Activated CD8-positive, alpha-beta T cell treated with anti-CD3 and anti-CD28 coated beads for 36 hours (primary cell): Measurements from ENCODE around the gene PRPF4. TPM values are rescaled to one million over a fixed set of nuclear protein-coding genes. Genes with fewer than 3 reads are reported as not detected.
A peak's percentile ranks its signal among the peaks of the same experiment; 100 is the strongest.

Experiments
- ATAC-seq: fragments of 200-7000 bp; cut with Tn5 transposase; one replicate; pipeline ENCODE4 v1.10.0; 2021; ENCODE audit warnings: mild to moderate bottlenecking, moderate library complexity
- CTCF ChIA-PET: fragments of 350-600 bp; sonication (Branson Sonifier 250); formaldehyde crosslinking; loops from one replicate; lab custom pipeline; 2021; ENCODE audit warnings: antibody characterized with exemption; lab: Charles Lee
- POLR2A ChIA-PET: fragments of 350-600 bp; sonication (Branson Sonifier 250); formaldehyde crosslinking; loops from one replicate; lab custom pipeline; 2021; ENCODE audit warnings: antibody characterized with exemption; lab: Charles Lee
- DNase-seq: peaks from one replicate; pipeline ENCODE4 v3.0.0-alpha.2; 2020
- H3K27ac Mint-ChIP-seq: one replicate; pipeline ENCODE4 v1.8.0; 2021; ENCODE audit warnings: mild to moderate bottlenecking, mixed read lengths
- H3K27me3 Mint-ChIP-seq: one replicate; pipeline ENCODE4 v1.8.0; 2021; ENCODE audit warnings: mixed read lengths
- H3K36me3 Mint-ChIP-seq: one replicate; pipeline ENCODE4 v1.8.0; 2021; ENCODE audit warnings: low read depth, mixed read lengths
- H3K4me1 Mint-ChIP-seq: one replicate; pipeline ENCODE4 v1.8.0; 2021; ENCODE audit warnings: low read depth, mixed read lengths
- H3K4me3 Mint-ChIP-seq: one replicate; pipeline ENCODE4 v1.8.0; 2021; ENCODE audit warnings: mild to moderate bottlenecking, moderate library complexity, mixed read lengths
- H3K9me3 Mint-ChIP-seq: one replicate; pipeline ENCODE4 v1.8.0; 2021; ENCODE audit warnings: mixed read lengths
- CTCF ChIP-seq: fragments of 200-600 bp; IDR thresholded peaks from one replicate; pipeline ENCODE4 v1.8.0; 2022; ENCODE audit warnings: antibody characterized with exemption, mild to moderate bottlenecking
- intact Hi-C: fragments of 100-400 bp; cut with micrococcal nuclease; formaldehyde crosslinking; loops from one replicate; pipeline ENCODE4 v1.10.0; 2022
- total RNA-seq, 2 experiments: library from RNA; stranded (reverse); gene quantifications; one replicate each; pipeline ENCODE4 v1.2.3, GENCODE V29; 2021

Gene PRPF4
- total RNA-seq, 2 experiments from 2014 or later = 52.9 to 56.5 TPM

- Mint-ChIP-seq H3K4me1 (peaks cover 8% of the 10 kb centered on the region), H3K36me3 (peaks cover 25% of the 10 kb centered on the region), H3K27ac (no peak overlapping the region), H3K27me3 (no peaks in the 10 kb centered on the region), H3K9me3 (no peaks in the 10 kb centered on the region), H3K4me3 (no peak overlapping the region)
- ChIA-PET POLR2A (no interaction called here), CTCF (interaction anchor here (0.6 to 1.6 kb wide), 2 partner anchors 8 to 48 kb away, joined by 3 to 9 read pairs; no protein-coding TSS in a partner anchor)
- ATAC-seq (no peak), DNase-seq (no peak)
- intact Hi-C loops = no loop called here
- no peak for TF ChIP-seq CTCF
These were observed 9.3 kb upstream of the PRPF4 start for GRCh38 chr9:113266174-113266573.

GRCh38 chr9:113267911-113268566 is 7.4 kb upstream of the PRPF4 start:
- ChIA-PET CTCF (no interaction called here), POLR2A (no interaction called here)
- no peak overlapping the region for H3K4me3 Mint-ChIP-seq
- peak overlapping the region; percentile 60 for H3K27ac Mint-ChIP-seq
- intact Hi-C loops = no loop called here
- DNase-seq (no peak), ATAC-seq (no peak)
- H3K9me3 Mint-ChIP-seq = no peaks in the 10 kb centered on the region
- H3K36me3 Mint-ChIP-seq = peaks cover 20% of the 10 kb centered on the region
- H3K27me3 Mint-ChIP-seq = no peaks in the 10 kb centered on the region
- H3K4me1 Mint-ChIP-seq = peaks cover 8% of the 10 kb centered on the region
- no peak for TF ChIP-seq CTCF

- Mint-ChIP-seq H3K9me3 (no peaks in the 10 kb centered on the region), H3K27ac (peak overlapping the region; percentile 20), H3K4me1 (peaks cover 18% of the 10 kb centered on the region), H3K27me3 (no peaks in the 10 kb centered on the region), H3K36me3 (peaks cover 20% of the 10 kb centered on the region), H3K4me3 (no peak overlapping the region)
- DNase-seq = no peak
- no peak for TF ChIP-seq CTCF
- CTCF ChIA-PET = interaction anchor here (0.8 to 1.9 kb wide), 3 partner anchors 131 to 386 kb away, joined by 4 to 8 read pairs (median 4); partner anchors contain the start of gene ALAD
- ATAC-seq = peak; percentile 13
- POLR2A ChIA-PET = no interaction called here
- intact Hi-C loops = no loop called here
These were observed 6.1 kb upstream of the PRPF4 start for GRCh38 chr9:113269355-113269754.

GRCh38 chr9:113269871-113270270 is 5.6 kb upstream of the PRPF4 start:
- Mint-ChIP-seq H3K27me3 (no peaks in the 10 kb centered on the region), H3K4me3 (no peak overlapping the region), H3K36me3 (peaks cover 20% of the 10 kb centered on the region), H3K27ac (no peak overlapping the region), H3K9me3 (no peaks in the 10 kb centered on the region), H3K4me1 (peaks cover 18% of the 10 kb centered on the region)
- no peak for DNase-seq
- ATAC-seq = no peak
- TF ChIP-seq CTCF = no peak
- ChIA-PET POLR2A (no interaction called here), CTCF (interaction anchor here (1.2 to 1.9 kb wide), 2 partner anchors 158 to 386 kb away, joined by 4 to 8 read pairs; no protein-coding TSS in a partner anchor)
- intact Hi-C loops = loop anchor here (10.0 kb wide), 2 partner anchors 75 to 245 kb away; partner anchors contain the start of genes BSPRY and WDR31
